ENCODE data around the gene COX19.
"Not testable (repeated sequence)": the region's sequence is repeated elsewhere in the genome, so short reads cannot be mapped to it uniquely, and the experiment has no call there.

The COX19 gene

DNA sequence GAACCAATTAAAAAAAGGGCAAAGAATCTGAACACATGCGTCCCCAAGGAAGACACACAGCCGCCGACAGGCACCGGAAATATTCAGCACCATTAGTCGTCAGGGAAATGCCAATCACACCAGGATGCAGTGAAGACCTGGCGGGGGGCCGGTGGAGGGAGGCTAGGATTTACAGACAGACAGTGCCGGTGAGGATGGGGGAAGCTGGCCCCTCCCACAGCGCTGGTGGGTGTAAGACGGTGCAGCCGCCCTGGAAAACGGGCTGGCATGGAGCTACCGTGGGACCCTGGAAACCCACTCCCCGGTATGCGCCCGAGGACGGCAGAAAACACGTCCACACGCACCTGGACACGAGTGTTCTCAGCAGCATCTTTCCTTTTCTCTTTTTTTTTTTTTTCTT, 16.1 kb downstream of the COX19 start:
- no peak for DNase-seq

DNA sequence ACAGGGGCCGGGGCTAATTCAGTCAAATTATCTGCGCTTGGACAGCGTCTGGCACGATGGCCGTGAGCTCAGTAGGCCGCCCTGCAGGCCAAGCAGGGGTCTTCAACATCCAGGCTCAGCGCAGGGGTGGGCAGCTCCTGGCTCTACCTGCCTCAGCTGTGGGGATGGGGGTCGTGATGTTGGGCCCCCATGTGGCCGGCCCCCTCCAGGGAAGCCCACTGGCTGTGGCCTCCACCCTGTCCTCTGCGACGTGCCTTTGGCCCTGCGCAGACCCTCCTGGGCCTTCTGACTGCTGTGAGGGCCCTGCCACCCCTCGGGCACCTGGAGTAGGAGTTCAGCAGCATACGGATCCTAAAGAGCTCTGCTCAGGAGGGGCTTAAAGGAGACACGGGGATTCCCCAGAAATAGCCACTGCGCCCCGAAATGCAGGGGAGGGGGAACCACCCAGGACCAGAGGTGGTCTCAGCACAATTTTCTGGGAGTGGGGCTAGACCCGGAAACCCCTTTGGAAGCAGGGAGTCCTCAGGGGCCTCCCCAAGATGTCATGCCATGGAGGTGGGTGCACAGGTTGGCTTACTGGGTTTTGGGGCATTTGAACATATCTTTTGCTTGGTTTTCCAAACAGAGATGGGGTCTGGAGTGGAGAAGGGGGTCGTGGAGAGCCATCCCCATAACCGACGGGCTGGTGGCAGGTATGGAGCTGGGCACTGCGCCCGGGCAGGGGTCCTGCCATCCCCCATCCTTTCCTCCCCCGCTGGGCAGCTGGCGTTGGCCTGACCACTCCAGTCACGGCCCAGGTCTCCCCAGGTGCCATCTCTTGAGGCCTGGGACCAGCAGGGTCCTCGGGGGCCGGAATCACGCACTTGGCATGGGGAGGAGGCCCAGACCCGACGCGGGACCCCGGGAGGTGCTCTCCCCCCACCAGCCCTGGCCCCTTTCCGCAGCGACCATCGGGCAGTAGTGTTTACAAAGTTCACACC, 16.8 kb downstream of the COX19 start:
- DNase-seq: no peak

DNA sequence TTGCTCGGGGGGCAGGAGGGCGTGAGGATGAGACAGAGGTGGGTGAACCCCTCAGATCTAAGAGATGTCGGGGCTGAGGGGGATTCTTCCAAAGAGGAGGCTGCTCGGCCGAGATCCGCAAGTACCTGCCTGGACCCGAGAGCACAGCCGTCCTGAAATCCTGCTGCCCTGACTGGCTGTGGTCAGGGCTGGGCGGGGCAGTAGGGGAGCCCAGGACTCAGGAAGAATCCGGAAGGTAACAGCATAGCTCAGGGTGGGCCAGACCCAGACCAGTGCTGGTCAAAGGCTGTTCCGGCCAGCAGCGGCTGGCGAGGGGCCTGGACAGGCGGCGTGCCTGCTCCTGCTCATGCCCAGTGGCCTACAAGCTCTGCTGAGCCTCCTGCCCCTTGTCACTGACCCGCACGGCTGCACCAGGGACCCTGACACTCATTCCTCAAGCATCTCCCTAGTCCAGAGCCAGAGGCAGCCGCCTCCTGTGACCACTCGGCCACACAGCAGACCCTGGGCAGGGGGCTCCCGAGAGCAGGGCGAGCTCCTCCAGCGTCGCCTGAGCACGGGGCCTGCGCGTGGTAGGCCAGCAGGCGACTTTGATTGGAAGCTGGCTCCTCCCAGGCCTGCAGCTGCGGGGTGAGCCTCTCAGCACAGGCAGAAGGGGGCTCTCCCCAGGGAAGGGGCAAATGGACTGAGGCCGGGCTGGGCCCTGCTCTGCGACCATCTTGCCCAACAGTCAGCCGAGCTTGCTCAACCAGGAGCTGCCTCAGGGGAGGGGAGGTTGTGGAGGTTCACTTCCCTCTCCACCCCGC, 17.7 kb downstream of the COX19 start:
- no peak for DNase-seq

DNA sequence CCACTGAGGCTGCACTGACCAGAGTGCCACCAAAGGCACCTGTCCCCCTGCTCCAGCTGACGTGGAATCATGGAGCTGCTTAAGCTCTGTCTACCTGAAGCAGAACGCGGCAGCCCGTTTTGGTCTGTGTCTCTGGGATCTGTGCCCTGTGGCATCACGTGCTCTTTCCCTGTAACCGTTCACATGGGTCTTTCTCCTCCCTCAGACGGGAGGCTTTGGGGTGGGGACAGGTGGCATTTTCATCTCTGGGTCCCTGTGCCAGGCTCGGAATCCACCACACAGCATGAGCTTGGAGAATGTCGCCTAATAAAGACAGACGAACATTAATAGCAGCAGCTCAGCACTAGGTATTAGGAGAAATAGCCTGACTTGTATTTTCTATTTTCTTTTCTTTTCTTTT, 19.3 kb downstream of the COX19 start:
- no peak for DNase-seq

DNA sequence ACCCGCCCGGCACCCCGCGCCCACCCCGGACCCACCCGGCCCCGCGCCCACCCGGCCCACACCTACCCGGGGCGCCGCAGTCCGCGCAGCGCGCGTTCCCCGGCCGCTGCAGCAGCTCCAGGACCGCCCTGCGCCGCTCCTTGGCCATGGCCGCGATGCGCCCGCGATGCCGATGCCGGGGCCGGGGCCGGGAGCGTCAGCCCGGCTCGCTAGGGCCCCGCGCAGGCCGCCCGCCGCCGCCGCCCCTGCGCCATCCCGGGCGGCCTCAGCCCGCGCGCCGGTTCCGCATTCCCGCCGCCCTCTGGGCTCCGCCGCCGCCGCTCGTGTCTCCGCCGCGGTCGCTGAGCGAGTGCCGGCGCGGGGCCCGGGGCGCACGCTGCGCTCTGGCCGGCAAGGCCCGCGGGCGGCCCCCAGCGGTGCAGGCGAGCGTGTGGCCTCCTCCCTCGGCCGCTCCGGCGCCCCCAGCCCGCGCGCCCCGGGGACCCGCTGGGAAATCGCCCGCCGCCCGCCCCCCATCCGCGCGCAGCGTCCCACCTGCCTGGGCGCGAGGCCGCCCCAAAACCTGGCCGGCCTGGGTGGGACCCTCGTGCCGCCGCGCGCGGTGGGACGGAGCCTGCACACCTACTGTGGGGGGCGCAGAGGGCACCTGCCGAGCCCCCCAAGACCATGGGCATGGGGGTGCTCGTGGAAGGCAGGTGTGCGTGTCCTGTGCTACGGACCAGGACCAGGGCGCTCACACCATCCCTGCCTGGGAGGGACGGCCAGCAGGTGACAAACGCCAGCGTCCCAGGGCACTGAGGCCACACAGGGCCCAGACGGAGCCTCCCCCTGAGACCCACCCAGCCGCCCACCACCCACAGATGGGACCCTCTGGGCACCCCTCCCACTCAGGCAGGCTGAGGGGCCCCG, 20.8 kb downstream of the COX19 start, which contains the start of gene ADAP1:
Gene ADAP1, minus strand, starts transcription at position 351 of the 909 bp plus-strand sequence. Its CDS starts 203 bp downstream, at position 148.
- no peak for DNase-seq

DNA sequence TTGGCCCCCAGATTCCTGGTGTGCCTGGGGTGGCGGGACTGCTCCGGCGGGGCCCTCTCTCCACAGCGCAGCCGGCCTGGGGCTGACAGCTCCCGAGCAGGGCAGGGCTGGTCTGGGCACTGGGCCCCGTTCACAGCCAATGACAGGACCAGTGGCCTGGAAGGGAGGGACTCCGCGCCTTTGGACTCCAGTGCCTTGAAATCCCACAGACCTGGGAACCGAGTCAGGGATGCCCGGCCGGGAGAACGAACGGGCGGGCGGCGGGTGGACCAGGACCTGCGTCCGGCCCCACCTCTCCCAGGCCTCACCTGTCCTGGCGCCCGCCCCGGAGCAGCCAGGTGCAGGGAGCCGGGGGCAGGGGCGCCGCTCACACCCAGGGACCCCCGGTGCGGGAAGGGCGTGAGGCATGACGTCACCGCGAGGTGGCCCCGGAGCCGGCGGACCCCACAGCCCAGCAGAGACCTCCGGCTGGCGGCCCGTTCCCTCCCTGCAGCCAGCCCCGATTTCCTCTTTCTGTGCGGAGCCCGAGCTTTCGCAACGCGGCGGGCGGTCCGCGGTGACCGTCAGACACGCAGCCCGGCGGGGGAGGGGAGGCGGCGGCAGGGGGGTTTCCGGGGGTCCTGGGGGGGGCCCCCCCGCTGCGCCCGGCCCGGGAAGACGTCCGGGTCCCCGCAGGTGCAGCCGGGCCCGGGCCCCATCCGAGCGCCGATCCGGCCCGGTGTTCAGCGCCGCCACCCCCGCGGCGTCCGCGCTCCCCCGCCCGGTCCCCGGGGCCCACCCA, 21.6 kb downstream of the COX19 start:
- no peak for DNase-seq

DNA sequence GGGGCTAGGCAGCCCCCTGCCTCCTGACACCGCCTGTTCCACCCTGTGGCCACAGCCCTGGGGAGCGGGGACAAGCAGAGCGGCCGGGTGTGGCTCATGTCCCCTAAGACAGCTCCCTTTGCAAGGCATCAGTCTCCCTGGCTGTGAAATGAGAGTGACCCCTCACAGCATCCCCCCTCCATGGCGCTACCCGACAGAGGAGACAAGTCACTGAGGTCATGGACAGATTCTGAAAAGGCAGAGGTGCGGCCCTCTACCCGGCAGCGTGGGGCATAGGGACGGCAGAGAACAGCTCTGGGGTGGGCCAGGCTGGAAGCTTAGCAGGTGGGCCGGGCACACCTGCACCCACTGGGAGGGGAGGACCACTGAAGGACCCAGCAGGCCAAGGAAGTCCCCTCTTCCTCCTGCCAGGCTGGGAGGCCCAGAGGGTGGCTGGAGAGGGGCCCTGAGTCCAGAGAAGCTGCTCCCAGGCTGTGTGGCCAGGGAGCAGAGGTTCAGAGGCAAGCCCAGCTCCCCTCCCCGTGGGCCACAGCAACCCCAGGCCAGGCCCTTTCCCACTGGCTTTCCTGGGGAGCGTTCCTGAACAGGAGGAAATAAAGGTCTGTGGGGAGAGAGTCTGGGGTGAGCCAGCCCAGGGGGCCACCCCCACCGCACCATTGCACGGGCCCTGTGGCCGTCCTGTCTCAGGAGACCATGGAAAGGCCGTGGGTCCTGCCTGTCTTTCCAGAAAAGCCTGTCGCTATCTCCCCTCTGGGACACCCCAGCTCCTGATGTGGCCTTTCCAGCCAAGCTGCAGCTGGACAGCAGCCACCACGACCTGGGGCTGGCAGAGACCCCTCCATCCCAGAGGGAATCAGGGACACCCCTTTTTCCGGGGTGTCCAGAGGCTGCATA, 22.6 kb downstream of the COX19 start:
- no peak for DNase-seq

DNA sequence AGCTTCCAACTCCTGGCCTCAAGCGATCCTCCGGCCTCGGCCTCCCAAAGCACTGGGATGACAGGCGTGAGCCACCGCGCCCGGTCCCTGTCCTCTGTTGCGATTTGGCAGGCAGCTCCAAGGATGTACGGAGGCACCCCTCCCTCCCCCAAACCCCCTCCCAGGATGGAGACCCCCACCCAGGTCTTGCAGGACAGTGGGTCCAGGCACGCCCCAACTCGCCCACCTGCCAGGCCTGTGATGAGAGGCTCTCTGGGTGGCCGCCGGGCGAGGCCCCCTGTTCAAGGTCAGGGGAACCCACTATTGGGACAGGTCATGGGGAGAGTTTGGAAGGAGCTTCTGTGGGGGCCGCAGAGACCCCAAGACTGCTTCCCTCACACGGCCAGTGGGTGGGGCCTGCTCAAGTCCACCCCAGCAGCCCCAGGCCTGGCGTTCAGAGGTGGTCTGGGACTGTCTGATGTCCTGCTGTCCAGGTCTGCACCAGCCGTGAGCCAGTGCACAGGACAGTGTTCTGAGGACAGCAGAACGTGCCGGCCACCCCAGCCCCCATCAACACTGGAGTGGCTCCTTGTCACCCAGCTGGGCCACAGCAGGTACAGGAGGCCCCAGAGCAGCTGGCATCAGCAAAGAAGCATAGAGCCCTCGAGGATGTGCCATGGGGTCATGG, 23.3 kb downstream of the COX19 start:
- no peak for DNase-seq

DNA sequence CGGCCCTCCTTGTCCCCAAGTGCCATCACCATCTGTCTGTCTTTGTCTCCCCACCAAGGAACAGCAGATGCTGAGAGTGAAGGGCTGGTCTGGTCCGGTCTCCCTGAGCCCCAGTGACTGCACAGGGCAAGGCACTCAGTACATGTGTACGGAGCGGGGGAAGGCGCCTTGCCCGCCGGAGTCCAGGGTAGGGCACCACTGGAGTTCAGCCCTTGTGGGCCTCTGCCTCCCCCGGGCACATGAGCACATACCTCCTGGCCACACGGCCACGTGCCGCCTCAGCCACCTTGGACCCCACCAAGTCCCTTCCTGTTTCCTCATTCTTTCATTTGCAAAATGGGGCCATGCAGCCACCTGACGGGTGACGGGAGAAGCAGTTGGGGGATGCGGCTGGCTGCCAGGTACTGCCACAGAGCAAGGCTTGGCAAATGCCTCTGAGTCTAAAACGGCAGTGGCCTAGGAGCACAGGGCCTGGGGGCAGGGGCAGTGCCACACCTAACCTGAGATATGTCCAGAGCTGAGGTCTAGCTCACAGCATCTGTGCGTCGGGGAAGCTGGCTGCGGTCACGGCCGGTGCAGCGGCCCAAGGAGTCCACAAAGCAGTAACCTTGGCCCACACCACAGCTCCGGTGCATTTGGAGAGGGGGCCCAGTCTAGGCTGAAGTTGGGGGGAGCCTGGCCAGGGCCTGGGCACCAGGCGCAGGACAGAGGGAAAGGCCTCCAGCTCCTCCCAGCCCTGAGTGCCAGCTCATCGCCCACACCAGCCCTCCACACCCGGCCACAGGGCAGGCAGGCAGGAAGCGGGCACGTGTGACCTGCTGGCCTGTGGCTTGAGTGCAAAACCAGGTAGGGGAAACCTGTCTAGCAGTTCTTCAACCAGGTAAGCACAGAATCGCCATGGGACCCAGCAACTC, 26.1 kb downstream of the COX19 start:
- DNase-seq: no peak

DNA sequence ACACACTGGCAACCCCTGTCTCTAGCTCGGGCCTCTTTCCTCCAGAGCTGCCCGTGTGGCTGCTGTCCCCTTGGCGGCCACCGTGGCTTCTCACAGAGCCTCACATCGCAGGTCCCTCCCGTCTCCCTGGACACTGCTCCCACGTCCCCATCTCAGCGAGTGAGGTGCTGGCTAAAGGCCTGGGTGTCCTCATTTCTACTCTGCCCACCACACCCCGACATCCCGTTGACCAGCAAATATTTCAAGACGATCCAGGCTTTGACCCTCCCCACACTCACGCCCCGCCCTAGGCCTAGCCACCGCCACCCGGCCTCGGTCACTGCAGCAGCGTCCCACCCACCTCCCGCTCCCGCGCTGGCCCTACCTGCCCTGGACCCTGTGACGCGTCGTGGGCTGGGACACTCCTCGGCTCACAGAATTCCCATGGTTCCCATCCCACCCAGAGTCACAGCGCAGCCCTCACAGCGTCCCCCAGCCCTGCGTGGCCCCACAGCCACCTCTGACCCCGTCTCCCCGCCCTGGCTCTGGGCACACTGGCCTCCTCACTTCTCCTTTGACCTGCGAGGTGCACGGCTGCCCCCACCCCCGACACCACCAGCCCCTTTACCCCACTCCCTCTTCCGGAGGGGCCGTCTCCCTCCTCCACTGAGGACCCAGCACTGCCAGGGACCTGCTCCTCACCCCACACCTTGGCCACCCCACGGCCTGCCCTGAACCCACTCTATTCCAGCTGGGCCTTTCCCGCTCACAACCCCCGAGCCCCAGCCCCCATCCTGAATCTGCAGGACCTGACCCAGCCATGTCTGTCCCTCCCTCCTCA, 27.7 kb downstream of the COX19 start:
- no peak for DNase-seq

DNA sequence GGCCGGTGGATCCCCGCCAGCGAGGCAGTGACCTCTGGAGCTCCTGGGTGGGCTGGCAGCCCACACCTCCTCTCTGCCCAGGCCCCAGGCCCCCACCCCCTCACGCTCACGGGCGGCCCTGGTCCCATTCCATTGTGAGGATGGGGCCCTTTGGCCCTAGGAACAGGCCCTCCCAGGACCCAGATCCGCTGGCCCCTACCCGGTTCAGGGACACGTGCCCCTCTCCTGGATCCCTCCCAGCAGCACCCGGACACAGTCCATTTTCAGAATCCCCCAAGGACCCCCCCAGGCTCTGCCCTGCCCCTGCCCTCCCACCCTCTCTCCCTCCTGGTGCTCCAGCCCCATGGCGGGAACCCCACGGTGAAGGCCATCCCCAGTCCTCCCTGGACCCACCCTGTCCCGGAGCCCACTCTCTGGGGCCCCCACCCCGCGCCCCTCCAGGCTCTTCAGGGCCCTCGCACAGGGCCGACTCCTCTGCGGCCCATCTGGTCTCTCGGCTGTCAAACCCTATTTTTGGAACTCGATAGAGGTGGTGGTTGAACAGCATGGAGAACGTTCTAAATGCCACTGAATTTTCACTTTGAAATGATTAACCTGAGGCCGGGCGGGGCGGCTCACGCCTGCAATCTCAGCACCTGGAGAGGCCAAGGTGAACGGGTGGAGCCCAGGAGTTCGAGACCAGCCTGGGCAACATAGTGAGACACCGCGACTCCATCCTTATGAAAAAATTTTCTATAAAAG, 28.9 kb downstream of the COX19 start:
- no peak for DNase-seq

DNA sequence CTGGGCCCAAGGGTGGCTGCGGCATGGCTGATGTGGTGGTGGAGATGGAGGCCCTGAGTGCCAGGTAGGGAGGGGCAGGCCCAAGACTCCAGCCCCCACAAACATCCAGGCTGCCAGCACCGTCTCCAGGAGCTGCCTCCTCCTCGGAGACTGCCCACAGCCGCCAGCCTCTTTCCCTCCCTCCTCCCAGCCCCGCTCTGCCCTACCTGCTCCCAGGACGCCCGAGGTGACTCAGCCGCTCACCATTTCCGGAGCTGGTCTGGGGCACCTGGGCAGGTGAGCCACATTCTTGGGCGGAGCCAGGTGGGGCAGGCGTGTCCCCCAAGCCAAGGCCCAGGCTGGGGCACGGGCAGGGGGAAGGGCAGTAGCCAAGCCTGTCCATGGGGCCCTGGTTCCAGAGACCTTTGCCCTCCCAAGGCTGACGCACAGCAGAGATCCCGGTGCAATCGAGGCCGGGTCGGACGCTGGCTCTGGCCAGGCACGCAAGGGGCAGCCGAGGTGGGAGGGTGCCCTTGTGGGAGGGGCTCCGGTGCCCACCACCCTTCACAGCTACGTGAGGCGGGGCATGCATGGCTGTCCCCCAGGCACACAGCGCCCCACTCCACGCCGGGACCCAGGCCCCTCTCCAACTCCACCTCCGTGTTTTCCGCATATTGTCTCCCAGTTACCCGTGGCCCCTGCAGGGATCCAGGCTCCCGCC, 29.6 kb downstream of the COX19 start:
- no peak for DNase-seq

DNA sequence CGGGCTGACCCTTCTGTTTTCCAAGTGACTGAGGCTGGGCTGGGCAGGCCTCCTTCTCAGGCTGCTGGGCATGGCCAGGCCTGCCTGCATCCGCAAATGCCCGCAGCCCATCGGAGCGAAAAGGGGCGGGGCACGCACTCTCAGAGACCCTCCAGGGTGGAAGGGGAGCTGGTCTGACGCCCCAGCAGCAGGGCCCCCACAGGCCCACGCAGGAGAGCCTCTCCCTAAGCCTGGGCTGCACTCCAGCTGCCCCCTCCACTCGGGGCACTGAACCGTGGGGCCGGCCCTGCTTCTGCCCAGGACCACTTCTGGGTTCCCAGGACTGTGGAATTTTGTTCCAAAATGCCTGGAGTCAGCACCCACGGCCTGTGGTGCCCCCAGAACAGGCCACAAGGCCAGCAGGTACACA, 30.2 kb downstream of the COX19 start:
- DNase-seq: no peak

DNA sequence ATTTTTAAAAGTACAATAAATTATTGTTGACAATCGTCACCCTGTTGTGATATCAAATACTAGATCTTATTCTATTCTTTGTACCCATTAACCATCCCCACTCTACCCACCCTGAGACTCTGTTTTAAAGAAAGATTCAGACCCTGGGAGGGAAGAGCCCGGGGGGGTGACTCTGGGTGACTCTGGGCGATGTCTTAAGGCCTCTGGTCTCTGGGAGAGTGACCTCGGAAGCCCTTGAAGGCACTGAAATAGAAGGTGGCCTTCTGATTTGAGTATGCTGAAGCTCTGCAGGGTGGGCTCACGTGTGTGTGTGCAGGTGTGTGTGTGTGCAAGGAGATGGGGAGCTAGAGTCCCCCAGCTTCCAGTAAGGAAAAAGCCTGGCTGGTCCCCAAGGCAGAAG, 30.6 kb downstream of the COX19 start:
- DNase-seq: no peak

DNA sequence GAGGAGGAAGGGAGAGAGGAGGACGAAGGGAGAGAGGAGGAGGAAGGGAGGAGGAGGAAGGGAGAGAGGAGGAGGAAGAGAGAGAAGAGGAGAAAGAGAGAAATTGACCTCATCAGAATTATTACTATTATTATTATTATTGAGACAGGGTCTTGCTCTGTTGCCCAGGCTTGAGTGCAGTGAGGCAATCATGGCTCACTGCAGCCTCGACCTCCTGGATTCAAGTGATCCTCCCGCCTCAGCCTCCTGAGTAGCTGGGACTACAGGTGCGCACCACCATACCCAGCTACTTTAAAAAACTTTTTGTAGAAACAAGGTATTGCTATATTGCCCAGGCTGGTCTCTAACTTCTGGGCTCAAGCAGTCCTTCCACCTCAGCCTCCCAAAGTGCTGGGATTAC, 31.6 kb downstream of the COX19 start:
- not testable (repeated sequence) for DNase-seq

DNA sequence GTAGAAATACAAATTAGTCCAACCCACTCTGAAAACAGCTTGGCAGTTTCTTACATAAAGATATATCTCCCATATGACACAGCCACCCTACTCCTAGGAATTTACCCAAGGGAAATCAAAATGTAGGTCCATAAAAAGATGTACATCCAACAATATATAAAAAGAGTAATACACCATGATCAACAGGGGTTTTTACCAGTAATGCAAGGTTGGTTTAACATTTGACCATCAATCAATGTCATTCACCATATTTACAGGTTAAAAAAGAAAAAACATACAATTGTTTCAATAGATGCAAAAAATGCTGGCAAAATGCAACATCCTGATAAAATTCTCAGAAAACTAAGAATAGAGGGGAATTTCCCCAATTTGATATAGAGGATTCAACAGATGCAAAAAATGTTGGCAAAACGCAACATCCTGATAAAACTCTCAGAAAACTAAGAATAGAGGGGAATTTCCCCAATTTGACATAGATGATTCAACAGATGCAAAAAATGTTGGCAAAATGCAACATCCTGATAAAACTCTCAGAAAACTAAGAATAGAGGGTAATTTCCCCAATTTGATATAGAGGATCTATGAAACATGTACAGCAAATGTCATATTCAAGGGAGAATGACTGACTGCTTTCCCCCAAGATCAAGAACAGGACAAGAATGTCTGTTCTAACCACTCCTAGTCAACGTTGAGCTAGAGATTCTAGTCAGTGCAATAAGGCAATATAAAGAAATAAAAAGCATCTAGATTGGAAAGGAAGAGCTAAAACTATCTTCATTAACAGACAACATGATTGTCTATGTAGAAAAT, 34.5 kb downstream of the COX19 start:
- DNase-seq: no peak

All from NCI-H1417 treated with DMSO at 0.1 percent for 48 hours (cell line).